Retinal pigment epithelial cell (primary cell): ENCODE results near the gene PCYT2.

Experiments
- DNase-seq: peaks from one replicate; pipeline ENCODE4 v3.0.0-alpha.2; 2010; ENCODE audit warnings: low read depth
- H3K4me3 ChIP-seq: 2 replicates; pipeline ENCODE4 v1.5.1; 2011; ENCODE audit warnings: mild to moderate bottlenecking, low read length, control low read depth, moderate library complexity
- CTCF ChIP-seq: conservative IDR thresholded peaks from 2 replicates; pipeline ENCODE4 v1.5.1; 2011; ENCODE audit warnings: low read depth, low read length, control low read depth, inconsistent platforms

PCYT2 gene

GRCh38 chr17:81909231-81909630, 2.0 kb downstream of the PCYT2 start:
- no peak for DNase-seq
- H3K4me3 ChIP-seq, result no peak overlapping the region
- TF ChIP-seq CTCF, result no peak

- TF ChIP-seq CTCF, result no peak
- DNase-seq, result no peak
- no peak overlapping the region for H3K4me3 ChIP-seq
Measured at GRCh38 chr17:81908793-81909192, 2.4 kb downstream of the PCYT2 start.

GRCh38 chr17:81907219-81908145, 3.7 kb downstream of the PCYT2 start:
- H3K4me3 ChIP-seq, result no peak overlapping the region
- no peak for TF ChIP-seq CTCF
- DNase-seq, result no peak

- no peak for DNase-seq
- no peak overlapping the region for H3K4me3 ChIP-seq
- peak; percentile 33 for TF ChIP-seq CTCF
Measured at GRCh38 chr17:81906476-81907218, 4.6 kb downstream of the PCYT2 start.

- no peak for TF ChIP-seq CTCF
- H3K4me3 ChIP-seq, result no peak overlapping the region
- no peak for DNase-seq
Measured at GRCh38 chr17:81905993-81906392, 5.2 kb downstream of the PCYT2 start.

GRCh38 chr17:81905424-81905875, 5.7 kb downstream of the PCYT2 start:
- H3K4me3 ChIP-seq, result no peak overlapping the region
- no peak for TF ChIP-seq CTCF
- no peak for DNase-seq
